ENCODE results near the gene CHI3L1.

The CHI3L1 gene

GRCh38 chr1:203167026-203167912 lies 19.2 kb downstream of the CHI3L1 start:
- no peak for DNase-seq

GRCh38 chr1:203166192-203166940 lies 20.1 kb downstream of the CHI3L1 start:
- DNase-seq, result no peak

DNA sequence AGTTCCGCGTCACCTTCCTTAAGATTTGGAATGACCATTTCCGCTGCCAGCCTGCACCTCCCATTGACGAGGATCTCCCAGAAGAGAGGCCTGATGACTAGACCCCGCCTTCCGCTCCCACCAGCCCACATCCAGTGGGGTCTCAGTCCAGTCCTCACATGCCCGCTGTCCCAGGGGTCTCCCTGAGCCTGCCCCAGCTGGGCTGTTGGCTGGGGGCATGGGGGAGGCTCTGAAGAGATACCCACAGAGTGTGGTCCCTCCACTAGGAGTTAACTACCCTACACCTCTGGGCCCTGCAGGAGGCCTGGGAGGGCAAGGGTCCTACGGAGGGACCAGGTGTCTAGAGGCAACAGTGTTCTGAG lies 20.7 kb downstream of the CHI3L1 start:
- DNase-seq, result no peak

- no peak for DNase-seq
These were observed 21.3 kb downstream of the CHI3L1 start for GRCh38 chr1:203165101-203165799.

- no peak for DNase-seq
These were observed 22.4 kb downstream of the CHI3L1 start for GRCh38 chr1:203163891-203164635.

GRCh38 chr1:203162403-203162802 lies 24.1 kb downstream of the CHI3L1 start:
- no peak for DNase-seq

DNA sequence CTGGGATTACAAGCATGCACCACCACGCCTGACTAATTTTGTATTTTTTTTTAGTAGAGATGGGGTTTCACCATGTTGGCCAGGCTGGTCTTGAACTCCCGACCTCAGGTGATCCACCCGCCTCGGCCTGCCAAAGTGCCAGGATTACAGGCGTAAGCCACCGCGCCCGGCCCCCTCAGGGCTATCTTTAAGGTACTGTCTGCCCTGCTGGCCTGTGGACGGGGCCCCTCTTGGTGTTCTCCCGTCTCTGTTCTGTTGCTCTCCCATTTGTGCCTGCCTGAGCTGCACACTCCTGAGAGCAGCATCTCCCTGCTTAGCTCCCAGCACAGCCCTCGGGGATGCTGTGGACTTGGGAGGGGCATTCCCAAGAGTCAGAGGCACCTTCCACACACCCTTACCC lies 24.8 kb downstream of the CHI3L1 start:
- no peak for DNase-seq

DNA sequence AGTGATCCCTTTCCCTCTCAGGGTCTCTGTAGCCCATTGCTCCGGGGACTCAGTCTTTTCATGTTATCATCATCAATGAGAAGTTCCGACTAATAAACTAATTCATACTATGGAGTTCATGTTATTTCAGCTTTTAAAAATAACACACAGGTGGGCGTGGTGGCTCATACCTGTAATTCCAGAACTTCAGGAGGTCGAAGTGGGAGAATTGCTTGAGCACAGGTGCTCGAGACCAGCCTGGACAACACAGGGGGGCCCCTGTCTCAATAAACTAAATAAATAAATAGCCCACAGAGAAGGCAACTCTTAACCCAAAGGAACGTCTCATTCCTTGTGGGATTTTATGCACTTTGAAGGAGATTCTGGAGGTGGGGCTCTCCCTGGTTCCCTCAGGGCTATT lies 25.3 kb downstream of the CHI3L1 start:
- DNase-seq, result no peak

DNA sequence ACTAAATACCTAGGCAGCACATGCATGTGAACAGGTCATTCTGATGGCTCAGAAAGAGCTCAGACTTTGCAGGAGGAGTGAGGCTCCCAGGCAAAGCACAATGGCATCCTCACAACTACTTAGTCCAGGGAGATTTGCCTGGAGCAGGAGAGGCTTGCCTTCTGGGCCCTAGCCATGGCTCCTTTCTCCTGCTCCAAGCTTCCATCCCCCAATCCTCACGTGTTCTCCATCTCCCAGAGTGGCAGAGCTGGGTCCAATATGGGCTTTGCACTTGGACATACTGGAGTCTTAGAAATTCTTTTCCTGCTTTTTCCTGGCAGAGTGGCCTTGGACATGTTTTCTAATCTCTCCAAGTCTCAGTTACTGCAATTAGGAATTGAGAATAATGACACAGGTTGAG lies 26.7 kb downstream of the CHI3L1 start:
- no peak for DNase-seq

DNA sequence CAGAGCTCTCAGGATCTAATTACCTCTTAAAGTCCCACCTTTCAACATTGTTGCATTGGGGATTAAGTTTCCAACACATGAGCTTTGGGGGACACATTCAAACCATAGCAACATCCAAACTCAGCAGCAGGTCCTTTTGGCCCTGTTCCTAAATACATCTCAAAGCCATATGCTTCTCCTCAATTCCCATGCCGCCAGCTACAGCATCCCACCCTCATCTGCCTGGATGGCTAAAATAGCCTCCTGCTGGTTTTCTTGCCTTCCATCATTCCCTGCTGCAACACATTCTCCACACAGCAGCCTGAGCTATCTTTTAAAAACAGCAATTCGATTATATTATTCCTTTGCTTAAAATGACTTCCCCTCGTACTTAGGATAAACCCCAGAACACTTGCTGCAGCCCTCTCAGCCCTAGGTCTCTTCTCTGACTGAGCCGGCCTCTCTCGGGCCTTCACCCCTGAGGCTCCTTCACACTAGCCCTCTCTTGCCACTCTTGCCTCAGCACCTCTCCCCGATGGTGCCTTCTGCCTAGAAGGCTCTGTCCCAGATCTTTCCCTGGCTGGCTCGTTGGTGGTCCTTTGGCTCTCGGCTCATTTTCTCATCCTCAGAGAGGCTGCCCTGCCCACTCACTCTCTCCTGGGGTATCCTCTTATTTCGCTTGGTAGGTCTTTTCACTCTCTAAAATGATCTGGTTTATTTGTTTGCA lies 27.4 kb downstream of the CHI3L1 start:
- DNase-seq, result no peak

DNA sequence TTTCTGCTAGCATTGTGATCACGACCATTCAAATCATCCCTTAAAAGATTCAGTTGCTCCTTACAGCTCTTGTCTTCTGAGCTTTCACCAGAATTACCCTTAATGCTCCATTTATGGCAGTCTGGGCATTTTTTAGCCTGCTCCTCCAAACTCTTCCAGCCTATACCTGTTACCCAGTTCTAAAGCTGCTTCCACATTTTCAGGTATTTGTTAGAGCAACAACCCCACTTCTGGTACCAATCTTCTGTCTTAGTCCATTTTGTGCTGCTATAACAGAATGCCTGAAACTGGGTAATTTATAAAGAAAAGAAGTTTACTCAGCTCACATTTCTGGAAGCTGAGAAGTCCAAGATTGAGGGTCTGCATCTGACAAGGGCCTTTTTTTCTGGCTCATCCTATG lies 28.1 kb downstream of the CHI3L1 start:
- DNase-seq, result no peak

GRCh38 chr1:203156280-203156679 lies 30.2 kb downstream of the CHI3L1 start:
- DNase-seq, result no peak

DNA sequence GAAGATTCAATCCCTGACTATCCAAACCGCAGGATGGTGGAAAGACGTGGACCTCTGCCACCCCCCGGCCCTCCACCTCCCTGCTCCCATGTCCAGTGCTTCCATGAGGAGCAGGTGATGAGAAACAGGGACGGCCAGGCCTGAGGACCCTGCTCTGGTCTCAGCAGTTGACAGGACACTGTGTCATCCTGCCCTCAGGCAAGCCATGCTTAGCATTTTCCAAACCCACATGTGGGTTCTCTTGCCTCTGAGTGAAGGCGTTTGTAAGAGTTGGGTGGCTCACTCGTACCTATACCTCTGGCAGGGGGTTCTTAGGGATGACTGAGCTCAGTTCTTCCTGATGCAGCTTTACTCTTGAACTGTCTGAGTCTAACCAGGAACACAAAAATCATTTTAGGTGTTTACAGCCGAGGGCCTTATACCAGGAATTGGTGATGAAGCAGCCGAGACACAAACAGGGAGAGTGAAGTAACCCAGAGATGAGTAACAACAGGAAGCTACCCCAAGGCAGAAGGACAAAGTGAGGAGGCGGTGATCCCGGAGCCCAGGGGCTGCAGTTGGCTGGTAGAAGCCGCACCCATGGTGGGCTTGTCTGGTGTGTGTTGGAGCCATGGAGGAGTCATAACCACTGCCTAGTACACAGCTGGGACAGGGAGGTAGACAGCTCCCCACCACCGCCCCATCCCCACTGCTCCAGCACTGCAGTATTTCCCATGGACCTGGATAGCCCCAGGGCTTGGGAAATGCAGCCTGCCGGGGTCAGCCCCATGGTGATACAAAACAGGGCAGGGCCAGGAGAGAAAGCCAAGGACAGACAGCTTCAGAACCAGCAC lies 32.3 kb downstream of the CHI3L1 start:
- no peak for DNase-seq

DNA sequence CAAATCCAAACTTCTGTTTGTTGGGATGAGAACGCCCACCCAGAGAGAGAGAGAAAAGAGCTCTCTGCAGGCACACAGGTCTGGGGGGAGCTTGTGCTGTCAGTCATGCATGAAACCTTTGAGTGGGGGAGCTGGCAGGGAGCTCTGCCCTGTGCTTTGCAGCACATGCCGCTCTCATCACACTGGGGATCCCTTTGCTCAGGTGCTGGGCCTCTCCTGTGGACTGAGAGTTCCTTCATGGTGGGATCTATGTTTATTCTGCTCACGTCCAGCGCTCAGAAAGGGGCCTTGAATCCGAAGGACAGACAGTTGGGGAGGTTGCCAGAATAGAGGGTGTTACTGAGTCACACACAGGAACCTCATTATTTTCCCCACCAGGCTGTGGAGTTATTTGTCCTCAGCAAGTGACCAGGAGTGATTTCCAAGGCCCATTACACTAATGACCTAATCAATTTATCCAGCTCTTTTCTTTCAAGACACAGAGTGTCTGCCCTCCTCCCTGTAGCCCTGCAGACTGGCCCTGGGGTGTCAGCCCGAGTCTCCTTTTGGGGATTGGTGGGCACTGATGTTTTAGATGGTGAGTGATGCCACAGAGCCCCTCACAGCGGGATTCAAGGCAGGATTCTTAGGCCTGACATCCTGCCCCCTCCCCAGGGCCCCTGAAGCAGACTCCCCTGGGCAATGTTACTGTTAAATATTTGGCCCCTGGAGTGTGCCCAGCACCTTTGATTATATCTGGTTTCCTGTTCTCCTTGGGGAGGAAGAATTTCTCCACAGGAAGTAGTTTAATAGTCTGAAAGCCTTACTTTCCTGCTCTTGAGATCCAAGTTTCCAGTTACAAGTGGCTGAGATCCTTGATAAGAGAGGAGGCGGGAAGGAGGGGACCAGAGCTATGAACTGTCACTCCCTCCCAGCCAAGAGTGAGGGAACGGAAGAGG lies 33.2 kb downstream of the CHI3L1 start:
- DNase-seq, result no peak

DNA sequence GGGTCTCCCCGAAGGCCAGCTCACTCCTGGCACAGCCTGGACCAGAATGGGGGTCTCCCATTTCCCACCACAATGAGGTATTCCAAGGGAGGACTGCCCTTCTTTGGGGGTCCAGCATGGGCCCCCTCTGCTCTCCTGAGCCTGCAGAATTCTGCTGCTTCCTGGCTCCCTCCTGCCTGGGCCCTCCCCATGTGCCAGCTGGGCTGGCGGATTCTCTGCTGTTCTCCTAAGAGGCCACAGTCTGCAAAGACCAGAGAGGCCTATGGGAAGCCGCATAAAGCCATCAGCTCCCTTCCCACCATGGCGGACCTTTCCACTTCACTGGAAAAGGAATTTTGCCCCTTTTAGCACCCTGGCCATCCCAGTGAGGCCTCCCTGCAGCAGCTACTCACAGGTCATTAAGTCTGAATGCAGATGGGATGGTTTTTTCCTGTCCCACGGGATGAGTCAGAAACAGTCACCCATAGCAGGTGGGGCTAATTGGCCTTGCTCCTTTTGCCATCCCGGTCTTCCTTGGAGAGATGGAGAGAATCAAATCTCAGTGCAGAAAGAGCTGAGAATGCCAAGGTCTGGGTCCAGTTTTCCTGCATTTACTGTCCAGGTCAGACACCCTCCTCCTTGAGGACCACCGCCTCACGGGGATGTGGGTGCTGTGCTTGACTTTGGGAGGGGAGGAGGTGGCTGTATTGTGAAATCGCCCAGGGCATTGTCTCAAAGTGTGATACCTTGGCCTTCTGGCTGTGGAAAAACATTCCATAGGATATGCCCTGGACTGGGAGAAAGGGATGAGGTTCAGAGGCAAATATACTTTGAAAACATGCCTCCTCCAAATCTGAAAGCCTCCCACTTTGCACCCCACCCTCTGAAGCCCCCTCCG lies 34.1 kb downstream of the CHI3L1 start:
- DNase-seq, result no peak

DNA sequence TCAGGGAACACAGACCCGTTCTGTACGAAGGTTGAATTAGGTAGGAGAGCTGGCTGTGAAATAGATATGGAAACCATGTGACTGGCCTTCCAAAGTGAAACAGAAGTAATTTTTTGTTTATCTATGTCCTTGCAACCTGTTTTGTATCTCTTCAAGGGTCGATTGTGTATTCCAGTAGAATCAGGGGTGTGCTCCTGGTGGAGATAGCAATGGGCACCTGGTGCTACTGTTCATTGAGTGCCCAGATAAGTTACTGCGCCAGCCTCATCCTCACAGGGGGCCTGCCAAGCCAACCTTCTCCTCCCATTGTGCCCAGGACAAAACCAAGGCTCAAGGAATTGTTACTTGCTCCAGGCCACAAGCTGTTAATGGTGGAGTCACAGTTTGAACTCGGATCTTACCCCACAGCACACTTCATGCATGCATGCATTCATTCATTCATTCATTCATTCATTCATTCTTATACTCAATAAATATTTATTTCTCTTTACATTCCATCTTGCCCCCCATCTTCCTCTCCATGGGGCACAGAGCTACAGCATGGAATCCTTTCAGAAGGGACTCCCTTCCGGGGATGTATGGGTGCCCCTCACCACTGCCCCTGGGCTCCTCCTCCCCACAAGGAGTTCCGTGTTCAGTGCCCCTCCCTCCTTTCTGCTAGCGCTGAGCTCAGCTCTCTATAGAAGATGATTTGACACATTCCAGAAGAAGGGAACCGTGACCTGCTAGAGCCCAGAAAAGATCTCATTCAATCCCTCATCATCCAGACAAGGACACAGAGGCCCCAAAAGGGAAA lies 34.9 kb downstream of the CHI3L1 start:
- DNase-seq, result no peak

DNA sequence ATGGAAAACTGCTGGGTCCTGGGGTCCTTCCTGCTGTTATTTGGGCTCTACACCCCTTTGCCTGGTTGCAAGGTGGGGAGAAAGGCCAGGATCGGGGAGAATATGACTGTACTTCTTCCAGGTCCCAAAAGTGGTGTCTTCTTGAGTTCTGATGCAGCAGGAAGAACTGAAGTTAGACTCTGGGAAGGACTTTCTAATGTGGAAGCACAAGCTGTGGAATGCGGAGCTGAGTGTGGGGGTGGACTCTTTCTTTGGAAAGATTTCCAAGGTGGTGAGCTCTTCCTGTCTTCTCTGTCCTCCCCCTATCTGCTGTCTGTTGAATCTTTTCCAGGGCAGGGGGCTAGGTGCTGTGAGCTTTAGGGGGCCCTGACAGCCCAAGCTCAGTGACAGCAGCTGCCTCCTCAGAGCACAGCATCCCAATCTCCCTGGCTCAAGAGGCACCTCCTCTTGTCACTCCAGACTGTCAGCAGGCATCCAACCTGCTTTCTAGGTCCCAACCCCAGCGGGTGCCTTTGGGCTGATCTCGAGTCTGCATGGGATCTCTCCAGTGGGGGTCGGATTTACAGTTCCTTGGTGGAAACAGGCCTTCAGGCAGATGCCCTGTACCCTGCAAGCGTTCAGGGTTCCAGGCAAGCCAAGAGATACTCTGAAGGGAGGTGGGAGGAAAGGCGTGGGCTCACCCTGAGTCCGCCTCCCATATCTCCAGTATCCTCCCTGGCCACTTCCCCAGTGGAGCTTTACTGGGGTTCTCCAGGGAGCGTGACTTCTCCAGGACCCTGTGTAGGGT lies 35.8 kb downstream of the CHI3L1 start:
- no peak for DNase-seq
